Measurements from ENCODE around the gene SHISA6.
"Not testable (repeated sequence)": the region's sequence is repeated elsewhere in the genome, so short reads cannot be mapped to it uniquely, and the experiment has no call there.

SHISA6 gene

DNA sequence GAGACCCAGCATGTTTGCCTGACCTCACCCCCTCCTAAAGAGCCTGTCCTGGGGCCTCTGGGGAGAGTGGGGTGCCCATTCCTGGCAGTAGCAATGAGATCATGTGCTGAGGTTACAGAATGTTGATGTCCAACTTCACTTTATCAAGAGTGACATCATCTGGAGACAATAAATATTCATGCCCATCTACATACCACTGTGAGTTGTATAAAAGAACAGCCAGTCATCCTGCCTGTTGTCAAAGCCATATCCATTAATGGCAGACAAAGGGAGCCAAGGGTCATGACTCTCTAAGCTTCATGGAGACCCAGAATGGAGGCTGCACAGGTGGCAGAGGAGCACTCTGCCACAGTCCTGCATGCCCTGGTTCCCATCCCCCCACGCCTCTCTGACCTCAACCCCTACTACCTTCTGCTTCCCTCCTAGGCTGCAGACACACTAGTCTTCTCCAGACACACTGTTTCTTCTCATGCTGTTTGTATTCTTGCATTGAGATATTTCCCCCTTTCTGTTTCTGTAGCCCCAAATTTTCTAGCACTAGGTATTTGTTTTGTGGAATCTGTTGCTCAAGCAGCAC is 27.1 kb downstream of the SHISA6 start:
- no peak for DNase-seq

GRCh38 chr17:11269210-11269609 is 28.2 kb downstream of the SHISA6 start:
- no peak for DNase-seq

DNA sequence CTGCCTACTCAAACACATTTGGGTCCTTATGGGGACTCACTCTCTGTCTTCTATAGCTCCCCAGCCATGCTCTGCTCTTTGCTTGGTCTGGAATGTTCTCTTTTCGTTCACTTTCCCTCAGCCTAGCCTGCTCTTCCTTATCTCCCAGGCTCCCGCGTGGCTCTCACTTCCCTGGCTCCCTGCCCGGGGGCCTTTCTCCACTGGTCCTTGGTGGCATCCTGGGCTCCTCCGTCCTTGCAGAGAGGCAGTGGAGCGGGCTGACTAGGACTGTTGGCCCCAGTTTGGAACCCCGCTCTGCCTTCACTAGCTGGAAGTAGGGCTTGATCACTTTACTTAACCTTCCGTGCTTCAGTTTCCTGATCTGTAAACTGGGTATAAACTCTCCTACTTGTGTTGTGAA is 31.2 kb downstream of the SHISA6 start:
- DNase-seq = no peak

GRCh38 chr17:11273596-11273995 is 32.6 kb downstream of the SHISA6 start:
- no peak for DNase-seq

DNA sequence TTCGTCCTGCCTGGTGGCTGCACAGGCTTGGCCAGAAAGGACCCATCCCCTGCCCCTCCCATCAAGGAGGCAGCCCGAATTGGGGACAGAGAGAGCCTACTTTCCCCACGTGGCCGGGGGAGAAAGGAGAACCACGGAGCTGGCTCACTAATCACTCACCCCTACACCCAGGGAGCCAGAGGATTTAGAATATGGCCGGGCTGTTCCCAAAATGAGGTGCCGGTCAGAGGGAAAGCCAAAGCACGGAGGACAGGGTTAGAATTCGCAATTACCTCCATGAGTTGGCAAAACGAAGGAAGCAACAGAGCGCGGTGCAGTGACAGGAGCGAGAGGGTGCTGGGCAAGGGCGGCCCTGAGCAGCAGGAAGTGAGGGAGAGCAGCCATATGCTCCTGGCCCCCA is 33.1 kb downstream of the SHISA6 start:
- no peak for DNase-seq

- no peak for DNase-seq
These were observed 35.5 kb downstream of the SHISA6 start for GRCh38 chr17:11276486-11276885.

DNA sequence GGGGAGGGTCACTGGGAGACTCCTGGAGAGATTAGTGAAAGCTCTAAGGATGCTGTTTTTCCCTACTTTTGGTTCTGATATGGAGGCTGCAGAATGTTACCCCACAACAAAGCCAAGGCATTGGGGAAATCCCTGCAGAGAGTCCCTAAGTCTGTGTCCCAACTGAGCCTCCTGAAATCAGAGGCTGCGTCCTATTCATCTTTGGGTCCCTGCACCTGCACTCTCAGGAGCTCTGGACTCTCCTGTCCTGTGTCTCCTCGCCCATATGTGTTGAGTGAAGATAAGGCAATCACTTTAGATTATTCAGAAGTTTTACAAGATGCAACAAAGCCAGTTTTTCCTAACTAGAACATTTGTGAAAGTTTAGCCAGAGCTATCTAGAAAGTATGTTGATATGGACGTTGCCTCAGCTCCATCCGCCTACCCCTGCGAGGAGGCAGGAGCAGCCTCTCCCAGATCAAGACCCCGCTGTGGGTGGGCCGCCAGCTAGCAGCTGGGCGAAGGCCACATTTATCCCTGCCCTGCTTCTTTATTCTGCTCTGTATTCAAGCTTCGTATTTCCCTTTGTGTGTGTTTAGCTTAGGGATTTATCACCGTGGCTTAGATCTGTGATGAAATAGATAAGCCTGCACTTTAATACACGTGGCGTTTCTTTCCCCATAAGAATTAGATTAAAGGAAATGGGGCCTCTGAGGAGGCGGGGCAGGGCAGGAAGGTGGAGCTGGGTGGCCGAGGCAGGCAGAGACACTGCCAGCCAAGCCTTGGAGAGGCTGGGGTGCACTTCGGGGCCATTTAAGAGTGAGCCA is 37.4 kb downstream of the SHISA6 start:
- no peak for DNase-seq

DNA sequence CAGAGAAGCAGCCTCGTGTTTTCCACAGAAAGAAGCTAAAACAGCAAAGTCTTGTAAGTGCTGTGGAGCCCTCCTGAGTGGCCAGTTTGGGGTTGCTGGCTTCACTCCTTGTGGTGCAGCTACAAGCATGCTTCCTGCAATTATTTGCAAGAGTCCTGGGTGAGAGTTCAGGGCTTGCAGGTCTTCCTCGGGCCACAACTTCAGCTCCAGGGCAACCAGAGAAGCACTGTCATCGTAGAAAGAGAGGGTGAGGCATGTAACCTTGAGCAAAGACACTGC is 37.9 kb downstream of the SHISA6 start:
- DNase-seq = no peak

DNA sequence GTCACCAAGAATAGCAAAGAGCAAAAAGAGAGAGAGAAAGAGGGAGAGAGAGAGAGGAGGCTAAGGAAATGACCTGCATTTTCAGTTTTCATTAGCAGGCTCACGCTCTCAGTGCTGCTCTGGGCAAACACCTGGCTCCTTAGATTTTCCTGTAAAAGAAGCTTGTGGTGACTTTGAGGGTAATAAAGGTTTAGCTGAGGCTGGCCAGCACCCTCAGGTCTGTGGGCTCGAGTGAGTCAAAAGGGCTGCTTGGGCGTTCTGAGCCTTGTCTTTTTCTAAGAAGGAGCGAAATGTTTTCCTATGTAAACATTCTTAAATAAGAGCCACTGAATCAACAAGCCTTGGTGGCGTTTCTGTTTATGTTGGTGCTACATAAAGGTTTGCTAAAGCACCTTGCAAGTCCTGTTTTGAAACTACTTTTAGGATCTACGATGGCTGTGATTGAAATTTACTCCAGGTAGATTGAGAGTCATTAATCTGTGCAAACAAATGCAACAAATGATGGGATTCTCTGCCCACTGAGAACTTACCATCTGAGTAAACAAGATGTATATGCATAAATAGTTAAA is 38.8 kb downstream of the SHISA6 start:
- no peak for DNase-seq

- DNase-seq = no peak
These were observed 41.6 kb downstream of the SHISA6 start for GRCh38 chr17:11282586-11282985.

DNA sequence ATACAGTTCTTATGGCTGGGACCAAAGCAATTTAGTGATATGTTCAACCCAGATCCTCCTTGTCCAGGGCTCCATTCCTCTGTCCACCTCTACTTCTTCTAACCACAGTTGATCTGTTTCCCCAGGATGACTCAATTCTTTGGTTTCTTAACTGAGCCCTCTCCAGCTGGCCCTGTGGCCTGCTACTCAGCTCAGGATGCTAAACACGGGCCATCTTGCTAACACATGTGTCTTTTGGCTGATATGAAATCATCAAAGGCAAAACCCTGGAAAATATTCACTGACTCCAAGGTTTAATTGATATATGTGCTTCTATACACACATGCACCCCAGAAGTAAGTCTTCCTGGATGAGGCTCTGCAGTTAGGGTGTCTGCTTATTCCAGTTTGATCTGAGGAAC is 43.8 kb downstream of the SHISA6 start:
- DNase-seq = no peak

- DNase-seq = no peak
These were observed 44.9 kb downstream of the SHISA6 start for GRCh38 chr17:11285946-11286345.

- DNase-seq = no peak
These were observed 46.8 kb downstream of the SHISA6 start for GRCh38 chr17:11287791-11288190.

GRCh38 chr17:11290814-11291213 is 49.8 kb downstream of the SHISA6 start:
- DNase-seq = no peak

GRCh38 chr17:11292491-11292890 is 51.5 kb downstream of the SHISA6 start:
- no peak for DNase-seq

GRCh38 chr17:11293480-11293879 is 52.5 kb downstream of the SHISA6 start:
- DNase-seq = no peak

DNA sequence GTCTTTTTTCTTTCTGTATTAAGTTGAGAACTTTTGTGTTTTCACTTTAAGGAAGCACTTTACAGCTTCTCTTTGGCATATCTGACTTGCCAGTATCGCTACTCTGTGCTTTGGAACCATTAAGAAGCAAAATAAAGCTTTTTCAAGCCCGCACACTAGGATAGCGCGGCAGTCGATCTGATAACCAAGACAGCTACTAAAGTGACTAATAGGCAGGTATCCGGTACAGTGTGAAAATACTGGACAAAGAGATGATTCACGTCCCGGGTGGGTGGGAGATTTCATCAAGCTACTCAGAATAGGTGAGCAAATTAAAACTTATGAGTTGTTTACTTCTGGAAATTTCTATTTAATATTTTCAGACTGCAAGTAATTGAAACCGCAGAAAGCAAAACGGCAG is 53.8 kb downstream of the SHISA6 start:
- no peak for DNase-seq

DNA sequence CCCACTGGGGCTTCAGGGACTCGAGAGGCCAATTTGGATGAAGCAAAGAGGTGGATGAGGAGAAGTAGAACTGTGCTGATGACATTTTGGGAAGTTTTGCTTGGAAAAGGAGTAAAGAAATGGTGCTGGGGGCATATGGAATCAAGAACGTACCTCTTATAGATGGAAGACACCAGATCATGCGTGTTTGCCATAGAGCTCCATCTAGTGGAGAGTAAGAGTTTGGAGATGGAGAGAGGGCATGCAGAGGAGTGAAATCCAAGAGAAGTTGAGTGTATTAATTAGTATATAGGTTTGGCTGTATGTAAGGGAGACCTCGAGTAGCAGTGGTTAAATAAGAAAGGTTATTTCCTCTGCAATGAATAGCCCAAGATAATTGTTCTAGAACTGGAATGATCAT is 56.0 kb downstream of the SHISA6 start:
- DNase-seq = no peak

GRCh38 chr17:11298401-11298800 is 57.4 kb downstream of the SHISA6 start:
- no peak for DNase-seq

DNA sequence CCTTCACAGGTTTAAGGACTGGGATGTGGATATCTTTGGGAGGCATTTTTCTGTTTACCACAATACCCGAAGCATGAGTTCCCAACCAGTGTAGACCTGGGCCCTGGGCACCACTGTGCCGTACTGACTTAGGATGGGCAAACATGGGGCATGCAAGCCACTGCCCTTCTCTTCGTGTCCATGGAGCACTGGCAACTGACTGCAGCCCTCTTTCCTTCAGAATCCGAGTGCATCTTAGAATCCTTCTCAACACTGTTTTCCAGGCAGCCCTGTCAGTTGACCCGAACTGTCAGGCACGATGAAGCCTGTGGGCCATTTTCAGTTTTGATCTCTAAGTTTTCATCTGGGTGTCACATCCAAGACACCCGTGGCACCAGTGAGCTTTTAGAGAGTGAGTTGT is 59.2 kb downstream of the SHISA6 start:
- DNase-seq = no peak

- no peak for DNase-seq
These were observed 59.7 kb downstream of the SHISA6 start for GRCh38 chr17:11300738-11301137.

DNA sequence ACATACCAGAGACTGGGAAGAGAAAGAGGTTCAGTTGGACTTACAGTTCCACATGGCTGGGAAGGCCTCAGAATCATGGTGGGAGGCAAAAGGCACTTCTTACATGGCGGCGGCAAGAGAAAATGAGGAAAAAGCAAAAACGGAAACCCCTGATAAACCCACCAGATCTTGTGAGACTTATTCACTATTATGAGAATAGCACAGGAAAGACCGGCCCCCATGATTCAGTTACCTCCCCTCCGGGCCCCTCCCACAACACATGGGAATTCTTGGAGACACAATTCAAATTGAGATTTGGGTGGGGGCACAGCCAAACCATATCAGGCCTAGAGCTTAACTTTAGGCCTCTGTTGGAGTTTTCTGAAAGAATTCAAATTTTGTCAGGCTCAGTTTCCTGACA is 60.9 kb downstream of the SHISA6 start:
- DNase-seq = not testable (repeated sequence)

DNA sequence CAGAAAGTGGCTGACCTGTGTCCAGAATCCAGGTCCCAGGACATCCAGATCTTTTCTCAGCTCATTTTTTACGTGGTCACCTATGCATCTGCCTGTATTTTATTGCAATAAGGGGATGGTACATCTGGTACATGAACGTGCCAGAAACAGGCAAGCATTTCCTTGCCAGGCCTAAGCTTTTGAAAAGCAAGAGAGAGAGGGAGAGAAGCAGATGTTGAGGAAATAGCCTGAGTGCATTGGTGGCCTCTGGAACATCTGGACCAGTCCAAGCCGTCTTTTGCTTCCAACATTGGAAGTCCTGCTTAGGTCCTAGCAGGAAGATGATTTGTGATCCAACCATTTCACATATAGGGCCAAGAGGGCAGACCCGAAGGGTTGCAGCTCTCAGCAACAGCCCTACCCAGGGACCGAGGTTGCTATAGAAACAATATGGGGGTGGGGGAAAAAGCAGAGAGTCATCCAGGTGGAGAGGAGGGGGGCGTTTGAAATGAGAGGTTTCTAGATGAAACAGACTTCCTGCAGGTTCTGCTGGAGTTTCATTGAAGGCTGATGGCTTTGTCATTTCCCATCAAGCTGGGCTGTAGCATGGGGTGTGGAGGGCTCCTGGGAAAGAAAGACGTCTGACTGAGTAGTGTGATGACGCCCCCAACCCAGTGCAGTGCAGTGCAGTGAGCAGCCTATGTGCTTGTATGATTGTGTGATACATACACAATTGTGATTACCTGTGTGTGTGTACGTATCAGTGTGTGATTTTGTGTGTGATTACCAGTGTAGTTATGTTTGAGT is 61.6 kb downstream of the SHISA6 start:
- DNase-seq = no peak
